Germinal center (tissue), 1 donor: Measurements from ENCODE around the gene DHCR24.

ENCODE experiments used
- DNase-seq: peaks from one replicate; pipeline ENCODE4 v3.0.0; 2012; ENCODE audit warnings: mixed read lengths, low spot score

Gene DHCR24

DNA sequence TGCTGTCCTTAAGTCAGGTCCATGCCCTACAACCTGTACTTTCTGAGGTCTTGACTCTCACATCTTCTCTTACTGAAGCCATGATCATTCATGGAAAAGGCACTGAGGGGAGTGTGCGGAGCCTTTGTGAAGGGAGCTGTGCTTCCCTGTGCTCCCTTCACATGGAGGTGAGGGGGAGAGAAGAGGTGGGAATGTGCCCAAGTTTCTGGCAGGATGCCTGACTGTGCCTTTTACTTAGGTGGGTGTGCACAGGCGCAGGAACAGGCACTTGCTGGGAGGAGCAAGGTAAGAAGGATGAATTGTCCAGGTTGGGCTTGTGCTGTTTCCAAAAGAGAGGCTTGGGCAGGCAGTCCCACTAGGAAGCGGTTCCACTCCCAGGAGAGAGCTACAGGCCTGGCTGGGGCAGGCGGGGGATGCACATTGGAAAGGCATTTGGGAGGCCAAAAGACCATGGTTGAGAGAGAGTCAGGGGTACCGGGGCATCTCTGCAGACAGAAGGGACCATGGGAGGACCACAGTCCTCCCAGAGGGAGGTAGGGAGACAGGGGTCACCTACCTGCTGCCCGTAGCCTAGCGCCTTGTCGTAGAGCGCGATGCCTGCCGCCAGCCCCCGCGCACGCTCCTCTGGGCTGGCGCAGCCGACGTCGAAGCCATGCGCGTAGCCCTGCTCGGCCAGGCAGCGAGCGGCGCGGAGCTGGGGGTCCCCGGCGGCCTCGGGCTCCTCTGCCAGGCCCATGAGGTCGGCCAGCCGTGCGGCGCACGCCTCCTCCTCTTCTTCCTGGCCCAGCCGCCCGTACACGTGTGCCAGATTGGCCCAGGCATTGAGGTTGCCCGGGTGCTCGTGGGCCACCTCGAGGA is 86.7 kb downstream of the DHCR24 start:
- DNase-seq = no peak
